Body of pancreas (tissue), 4 donors: ENCODE results near the gene CAMK1G. TPM values are rescaled to one million over a fixed set of nuclear protein-coding genes. Genes with fewer than 3 reads are reported as not detected.

Experiments
- ATAC-seq: fragments of 150-250 bp; one replicate; pipeline ENCODE4 v1.9.1; 2016
- DNase-seq, 4 donors: peaks; one replicate each; pipeline ENCODE4 v3.0.0-alpha.2; 2019
- H3K27ac ChIP-seq, 4 donors: fragments of 200-600 bp; sonication (generic); 1 replicate in 3 of 4; 2 replicates in 1 of 4; pipeline versions ENCODE4 v1.5.1 to v1.6.1; 2016 to 2019; ENCODE audit warnings: mild to moderate bottlenecking in 1 of 4, mixed read lengths in 1 of 4, moderate library complexity in 1 of 4
- H3K27me3 ChIP-seq, 2 donors: fragments of 200-600 bp; sonication (generic); one replicate each; pipeline ENCODE4 v1.6.0; 2016; ENCODE audit warnings: mild to moderate bottlenecking in 1 of 2
- H3K36me3 ChIP-seq, 2 donors: fragments of 200-600 bp; sonication (generic); replicated peaks in 1 of 2; 2 replicates each; pipeline ENCODE4 v1.5.1; 2016; ENCODE audit warnings: low read depth in 2 of 2; ENCODE audit not compliant: insufficient read depth in 1 of 2
- H3K4me1 ChIP-seq: fragments of 200-600 bp; sonication (generic); one replicate; pipeline ENCODE4 v1.6.0; 2016
- H3K4me3 ChIP-seq, 2 donors: fragments of 200-600 bp; sonication (generic); 1 replicate in 1 of 2; 2 replicates in 1 of 2; pipeline ENCODE4 v1.5.1; 2016 to 2019
- H3K9me3 ChIP-seq, 3 donors: fragments of 200-600 bp; sonication (generic); 1 replicate in 2 of 3; 2 replicates in 1 of 3; pipeline ENCODE4 v1.5.1; 2016
- CTCF ChIP-seq, 7 experiments: fragments of 450-650 bp in 4 of 7; fragments of 200-600 bp in 3 of 7; sonication (generic) in 3 of 7; IDR thresholded peaks; one replicate each; pipeline ENCODE4 v1.5.1; 2016 to 2019; ENCODE audit warnings: antibody characterized with exemption in 7 of 7
- POLR2A ChIP-seq, 3 donors: fragments of 450-650 bp; IDR thresholded peaks; one replicate each; pipeline ENCODE4 v1.6.1; 2016; ENCODE audit warnings: antibody characterized with exemption in 3 of 3, mild to moderate bottlenecking in 2 of 3
- WGBS, 2 donors: methylation state at CpG; one replicate each; pipeline ENCODE4 v1.1.5; 2017; 5-methylcytosine and 5-hydroxymethylcytosine counted together
- intact Hi-C: fragments of 100-400 bp; cut with DNase I; formaldehyde crosslinking; loops from one replicate; pipeline ENCODE4 v1.15.1; 2023
- total RNA-seq, 2 donors: library from RNA; depleted of rRNA; stranded (reverse); fragments of >200 nt; gene quantifications; one replicate each; pipeline ENCODE4 v1.1.0, GENCODE V29; 2016

CAMK1G gene
- total RNA-seq, 2 donors from 2014 or later, result 0.33 TPM; not detected in 1

GRCh38 chr1:209621741-209622655, 38.5 kb downstream of the CAMK1G start:
- TF ChIP-seq POLR2A (IDR thresholded peaks at IDR 0.05) (no peak), CTCF (IDR thresholded peaks at IDR 0.05) (no peak)
- Histone ChIP-seq H3K4me3 (no peak overlapping the region), H3K4me1 (peaks cover 18% of the 10 kb centered on the region), H3K9me3 (no peaks in the 10 kb centered on the region), H3K36me3 (no peaks in the 10 kb centered on the region), H3K27ac (no peak overlapping the region), H3K27me3 (no peaks in the 10 kb centered on the region)
- intact Hi-C loops, result no loop called here
- 70 to 79% methylated on average over 9 to 11 of the region's 11 CpGs for whole genome bisulfite sequencing, 2 donors
- no peak for ATAC-seq
- DNase-seq, result no peak

- Histone ChIP-seq H3K27me3 (no peaks in the 10 kb centered on the region), H3K36me3 (no peaks in the 10 kb centered on the region), H3K4me3 (no peak overlapping the region), H3K9me3 (no peaks in the 10 kb centered on the region), H3K4me1 (peaks cover 18% of the 10 kb centered on the region), H3K27ac (no peak overlapping the region)
- no peak for ATAC-seq
- TF ChIP-seq POLR2A (IDR thresholded peaks at IDR 0.05) (no peak), CTCF (IDR thresholded peaks at IDR 0.05) (no peak)
- 87 to 94% methylated on average over 11 to 23 of the region's 24 CpGs for WGBS, 2 donors
- intact Hi-C loops, result no loop called here
- no peak for DNase-seq
Measured at GRCh38 chr1:209622841-209623829, 39.6 kb downstream of the CAMK1G start.

- H3K27ac ChIP-seq, result no peak overlapping the region
- intact Hi-C loops, result no loop called here
Measured at GRCh38 chr1:209624558-209625549, 41.3 kb downstream of the CAMK1G start.

More at GRCh38 chr1:209624558-209625549, 41.3 kb downstream of the CAMK1G start:
- no peaks in the 10 kb centered on the region for H3K9me3 ChIP-seq
- ATAC-seq, result no peak
- TF ChIP-seq CTCF (IDR thresholded peaks at IDR 0.05) (no peak), POLR2A (IDR thresholded peaks at IDR 0.05) (no peak)
- no peaks in the 10 kb centered on the region for H3K27me3 ChIP-seq
- no peak for DNase-seq
- no peaks in the 10 kb centered on the region for H3K36me3 ChIP-seq
- peaks cover 18% of the 10 kb centered on the region for H3K4me1 ChIP-seq
- 79 to 85% methylated on average over 13 to 15 of the region's 15 CpGs for WGBS, 2 donors
- H3K4me3 ChIP-seq, result no peak overlapping the region
